Upper lobe of left lung (tissue), 6 donors: Measurements from ENCODE around the gene RNF125. TPM values are rescaled to one million over a fixed set of nuclear protein-coding genes. Genes with fewer than 3 reads are reported as not detected.
A peak's percentile ranks its signal among the peaks of the same experiment; 100 is the strongest.

Experiments
- ATAC-seq, 2 donors: fragments of 200-7000 bp; cut with Tn5 transposase; one replicate each; pipeline ENCODE4 v1.9.1; 2022; ENCODE audit warnings: mild to moderate bottlenecking in 2 of 2, moderate library complexity in 2 of 2; ENCODE audit not compliant: low FRiP score in 2 of 2
- DNase-seq, 2 donors: peaks; one replicate each; pipeline ENCODE4 v3.0.0-alpha.2; 2019 to 2020
- H3K27ac ChIP-seq, 4 donors: fragments of 200-600 bp; sonication (generic); one replicate each; pipeline ENCODE4 v1.5.1; 2016 to 2019
- H3K27me3 ChIP-seq, 4 donors: fragments of 200-600 bp; sonication (generic); one replicate each; pipeline ENCODE4 v1.5.1; 2017 to 2019
- H3K36me3 ChIP-seq, 4 donors: fragments of 200-600 bp; sonication (generic); one replicate each; pipeline ENCODE4 v1.5.1; 2016 to 2019
- H3K4me1 ChIP-seq, 4 donors: fragments of 200-600 bp; sonication (generic); one replicate each; pipeline ENCODE4 v1.5.1; 2018 to 2019
- H3K4me3 ChIP-seq, 4 donors: fragments of 200-600 bp; sonication (generic); one replicate each; pipeline ENCODE4 v1.5.1; 2017 to 2019; ENCODE audit warnings: mild to moderate bottlenecking in 2 of 4, moderate library complexity in 1 of 4
- H3K9me3 ChIP-seq, 4 donors: fragments of 200-600 bp; sonication (generic); one replicate each; pipeline ENCODE4 v1.5.1; 2018 to 2019
- EP300 ChIP-seq, 4 donors: sonication (generic); formaldehyde crosslinking; IDR thresholded peaks; one replicate each; pipeline ENCODE4 v1.5.1; 2017; ENCODE audit warnings: antibody characterized with exemption in 4 of 4, control low read depth in 2 of 4
- POLR2A ChIP-seq, 4 donors: fragments of 450-650 bp; IDR thresholded peaks; one replicate each; pipeline ENCODE4 v1.5.1; 2016 to 2017; ENCODE audit warnings: antibody characterized with exemption in 4 of 4, mild to moderate bottlenecking in 2 of 4
- POLR2AphosphoS5 ChIP-seq, 2 donors: sonication (generic); formaldehyde crosslinking; IDR thresholded peaks; one replicate each; pipeline ENCODE4 v1.5.1; 2017; ENCODE audit warnings: antibody characterized with exemption in 2 of 2
- WGBS, 2 donors: methylation state at CpG; one replicate each; pipeline ENCODE4 v1.1.5; 2017 to 2018; 5-methylcytosine and 5-hydroxymethylcytosine counted together
- total RNA-seq, 6 donors: library from RNA; depleted of rRNA in 4 of 6; stranded (reverse); fragments of >200 nt in 4 of 6; gene quantifications; one replicate each; pipeline versions ENCODE4 v1.1.0 to v1.2.1, GENCODE V29; 2016 to 2021
- TF ChIP-seq, protein P1 (sequence below), 6 experiments: fragments of 450-650 bp in 4 of 6; fragments of 200-600 bp in 2 of 6; sonication (generic) in 2 of 6; IDR thresholded peaks; one replicate each; pipeline ENCODE4 v1.5.1; 2016 to 2019; ENCODE audit warnings: antibody characterized with exemption in 6 of 6
- donor health status: DM: no; HTN: no; CAD: no; lungs with moderate emphysema.
- donor health status: DM: no; HTN: yes; CAD: no; lungs with severe emphysema.

RNF125 gene
- total RNA-seq, 6 donors from 2014 or later = 3.3 to 5.6 (median 4.9) TPM

- TF ChIP-seq POLR2A (IDR thresholded peaks at IDR 0.05) (no peak), POLR2AphosphoS5 (IDR thresholded peaks at IDR 0.05) (no peak), EP300 (IDR thresholded peaks at IDR 0.05) (no peak)
- TF ChIP-seq, protein P1, sequence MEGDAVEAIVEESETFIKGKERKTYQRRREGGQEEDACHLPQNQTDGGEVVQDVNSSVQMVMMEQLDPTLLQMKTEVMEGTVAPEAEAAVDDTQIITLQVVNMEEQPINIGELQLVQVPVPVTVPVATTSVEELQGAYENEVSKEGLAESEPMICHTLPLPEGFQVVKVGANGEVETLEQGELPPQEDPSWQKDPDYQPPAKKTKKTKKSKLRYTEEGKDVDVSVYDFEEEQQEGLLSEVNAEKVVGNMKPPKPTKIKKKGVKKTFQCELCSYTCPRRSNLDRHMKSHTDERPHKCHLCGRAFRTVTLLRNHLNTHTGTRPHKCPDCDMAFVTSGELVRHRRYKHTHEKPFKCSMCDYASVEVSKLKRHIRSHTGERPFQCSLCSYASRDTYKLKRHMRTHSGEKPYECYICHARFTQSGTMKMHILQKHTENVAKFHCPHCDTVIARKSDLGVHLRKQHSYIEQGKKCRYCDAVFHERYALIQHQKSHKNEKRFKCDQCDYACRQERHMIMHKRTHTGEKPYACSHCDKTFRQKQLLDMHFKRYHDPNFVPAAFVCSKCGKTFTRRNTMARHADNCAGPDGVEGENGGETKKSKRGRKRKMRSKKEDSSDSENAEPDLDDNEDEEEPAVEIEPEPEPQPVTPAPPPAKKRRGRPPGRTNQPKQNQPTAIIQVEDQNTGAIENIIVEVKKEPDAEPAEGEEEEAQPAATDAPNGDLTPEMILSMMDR (IDR thresholded peaks at IDR 0.05) = no peak
Measured at GRCh38 chr18:32096946-32097345, 78.3 kb downstream of the RNF125 start.

GRCh38 chr18:32104516-32104915 is 85.9 kb downstream of the RNF125 start:
- TF ChIP-seq POLR2A (IDR thresholded peaks at IDR 0.05) (no peak), EP300 (IDR thresholded peaks at IDR 0.05) (no peak), POLR2AphosphoS5 (IDR thresholded peaks at IDR 0.05) (no peak)
- TF ChIP-seq, protein P1 (IDR thresholded peaks at IDR 0.05) = no peak
- no peaks in the 10 kb centered on the region for H3K27me3 ChIP-seq
- 76 to 83% methylated on average over 2 of the region's 2 CpGs for WGBS, 2 donors
- peaks cover 0 to 4% (median 0%) of the 10 kb centered on the region in 4 donors for H3K4me1 ChIP-seq
- H3K9me3 ChIP-seq = no peaks in the 10 kb centered on the region
- H3K4me3 ChIP-seq = no peak overlapping the region
- H3K36me3 ChIP-seq = peaks cover 0 to 7% (median 0%) of the 10 kb centered on the region in 4 donors
- DNase-seq (no peak), ATAC-seq (no peak)
- H3K27ac ChIP-seq = no peak overlapping the region

More at GRCh38 chr18:32096946-32097345, 78.3 kb downstream of the RNF125 start:
- no peak for ATAC-seq
- no peak overlapping the region for H3K4me3 ChIP-seq
- no peaks in the 10 kb centered on the region for H3K27me3 ChIP-seq
- H3K9me3 ChIP-seq = no peaks in the 10 kb centered on the region
- peaks cover 19 to 25% (median 24%) of the 10 kb centered on the region in 4 donors for H3K4me1 ChIP-seq
- H3K27ac ChIP-seq = no peak overlapping the region
- H3K36me3 ChIP-seq = no peaks in the 10 kb centered on the region
- no peak for DNase-seq
- 72 to 78% methylated on average over 2 of the region's 2 CpGs for whole genome bisulfite sequencing, 2 donors

- no peak for ATAC-seq
- DNase-seq = no peak
- H3K36me3 ChIP-seq = peaks cover 0 to 22% (median 2%) of the 10 kb centered on the region in 4 donors
- no peaks in the 10 kb centered on the region for H3K27me3 ChIP-seq
- no peak for TF ChIP-seq POLR2A (IDR thresholded peaks at IDR 0.05)
- no peak for TF ChIP-seq EP300 (IDR thresholded peaks at IDR 0.05)
- TF ChIP-seq, protein P1 (IDR thresholded peaks at IDR 0.05) = no peak
- TF ChIP-seq POLR2AphosphoS5 (IDR thresholded peaks at IDR 0.05) = no peak
- 97% methylated on average over 3 of the region's 3 CpGs for WGBS, 2 donors
- no peak overlapping the region for H3K4me3 ChIP-seq
- H3K9me3 ChIP-seq = no peaks in the 10 kb centered on the region
- peak overlapping the region in 1 of 4 donors; percentile 50 for H3K27ac ChIP-seq
- H3K4me1 ChIP-seq = peaks cover 0 to 4% (median 0%) of the 10 kb centered on the region in 4 donors
Measured at GRCh38 chr18:32110005-32110404, 91.4 kb downstream of the RNF125 start.

DNA sequence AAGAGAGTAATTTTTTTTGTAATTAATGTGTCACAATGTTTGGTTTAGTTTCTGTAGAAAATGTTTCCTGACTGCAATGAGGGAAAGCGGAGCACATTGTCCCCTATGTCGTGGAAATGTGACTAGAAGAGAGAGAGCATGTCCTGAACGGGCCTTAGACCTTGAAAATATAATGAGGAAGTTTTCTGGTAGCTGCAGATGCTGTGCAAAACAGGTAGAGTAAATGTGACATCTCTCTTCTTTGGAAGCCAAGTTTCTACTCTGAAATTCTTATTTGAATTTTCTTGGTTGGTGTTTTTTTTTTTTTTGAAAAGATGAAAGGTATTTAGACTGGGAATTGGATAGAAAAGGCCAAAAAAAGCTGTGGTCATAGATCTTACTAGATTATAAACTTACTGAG is 93.1 kb downstream of the RNF125 start:
- peak overlapping the region in 1 of 4 donors; percentile 50 for H3K27ac ChIP-seq
- H3K36me3 ChIP-seq = peaks cover 0 to 29% (median 4%) of the 10 kb centered on the region in 4 donors
- peaks cover 0 to 4% (median 0%) of the 10 kb centered on the region in 4 donors for H3K4me1 ChIP-seq
- DNase-seq (no peak), ATAC-seq (no peak)
- no peaks in the 10 kb centered on the region for H3K9me3 ChIP-seq
- H3K27me3 ChIP-seq = no peaks in the 10 kb centered on the region
- WGBS, 2 donors = 54 to 60% methylated on average over 3 of the region's 3 CpGs
- H3K4me3 ChIP-seq = no peak overlapping the region
- TF ChIP-seq POLR2AphosphoS5 (IDR thresholded peaks at IDR 0.05) (no peak), POLR2A (IDR thresholded peaks at IDR 0.05) (no peak), EP300 (IDR thresholded peaks at IDR 0.05) (no peak)
- TF ChIP-seq, protein P1 (IDR thresholded peaks at IDR 0.05) = no peak

GRCh38 chr18:32112826-32113225 is 94.2 kb downstream of the RNF125 start:
- TF ChIP-seq POLR2A (IDR thresholded peaks at IDR 0.05) = no peak
- no peak for TF ChIP-seq EP300 (IDR thresholded peaks at IDR 0.05)
- TF ChIP-seq, protein P1 (IDR thresholded peaks at IDR 0.05) = no peak
- TF ChIP-seq POLR2AphosphoS5 (IDR thresholded peaks at IDR 0.05) = no peak
- Histone ChIP-seq H3K9me3 (no peaks in the 10 kb centered on the region), H3K4me3 (no peak overlapping the region), H3K27ac (no peak overlapping the region), H3K4me1 (peaks cover 0 to 4% (median 0%) of the 10 kb centered on the region in 4 donors), H3K27me3 (no peaks in the 10 kb centered on the region), H3K36me3 (peaks cover 0 to 36% (median 7%) of the 10 kb centered on the region in 4 donors)
- DNase-seq (no peak), ATAC-seq (no peak)
- WGBS, 2 donors = 87 to 93% methylated on average over 4 of the region's 4 CpGs
